ENCODE results near the gene SLC30A5.

GRCh38 chr5:69099302-69099701 lies 5.5 kb downstream of the SLC30A5 start:
- TF ChIP-seq SP1 (IDR thresholded peaks at IDR 0.05; ENCODE audit: low read depth): no peak
- no peak for TF ChIP-seq CTCF (IDR thresholded peaks at IDR 0.05 in 2 of 3, conservative IDR thresholded peaks at IDR 0.05 in 1 of 3; ENCODE audit: borderline replicate concordance in 1 of 3, insufficient read depth in 1 of 3, low read depth in 2 of 3, low read length in 2 of 3)
